GDM1 (cell line): ENCODE data around the gene ENTREP3.
"Not testable (repeated sequence)": the region's sequence is repeated elsewhere in the genome, so short reads cannot be mapped to it uniquely, and the experiment has no call there.

Experiments
- DNase-seq: peaks from one replicate; lab custom pipeline; 2025; lab: John Stamatoyannopoulos, UW

The ENTREP3 gene, protein sequence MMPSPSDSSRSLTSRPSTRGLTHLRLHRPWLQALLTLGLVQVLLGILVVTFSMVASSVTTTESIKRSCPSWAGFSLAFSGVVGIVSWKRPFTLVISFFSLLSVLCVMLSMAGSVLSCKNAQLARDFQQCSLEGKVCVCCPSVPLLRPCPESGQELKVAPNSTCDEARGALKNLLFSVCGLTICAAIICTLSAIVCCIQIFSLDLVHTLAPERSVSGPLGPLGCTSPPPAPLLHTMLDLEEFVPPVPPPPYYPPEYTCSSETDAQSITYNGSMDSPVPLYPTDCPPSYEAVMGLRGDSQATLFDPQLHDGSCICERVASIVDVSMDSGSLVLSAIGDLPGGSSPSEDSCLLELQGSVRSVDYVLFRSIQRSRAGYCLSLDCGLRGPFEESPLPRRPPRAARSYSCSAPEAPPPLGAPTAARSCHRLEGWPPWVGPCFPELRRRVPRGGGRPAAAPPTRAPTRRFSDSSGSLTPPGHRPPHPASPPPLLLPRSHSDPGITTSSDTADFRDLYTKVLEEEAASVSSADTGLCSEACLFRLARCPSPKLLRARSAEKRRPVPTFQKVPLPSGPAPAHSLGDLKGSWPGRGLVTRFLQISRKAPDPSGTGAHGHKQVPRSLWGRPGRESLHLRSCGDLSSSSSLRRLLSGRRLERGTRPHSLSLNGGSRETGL

DNA sequence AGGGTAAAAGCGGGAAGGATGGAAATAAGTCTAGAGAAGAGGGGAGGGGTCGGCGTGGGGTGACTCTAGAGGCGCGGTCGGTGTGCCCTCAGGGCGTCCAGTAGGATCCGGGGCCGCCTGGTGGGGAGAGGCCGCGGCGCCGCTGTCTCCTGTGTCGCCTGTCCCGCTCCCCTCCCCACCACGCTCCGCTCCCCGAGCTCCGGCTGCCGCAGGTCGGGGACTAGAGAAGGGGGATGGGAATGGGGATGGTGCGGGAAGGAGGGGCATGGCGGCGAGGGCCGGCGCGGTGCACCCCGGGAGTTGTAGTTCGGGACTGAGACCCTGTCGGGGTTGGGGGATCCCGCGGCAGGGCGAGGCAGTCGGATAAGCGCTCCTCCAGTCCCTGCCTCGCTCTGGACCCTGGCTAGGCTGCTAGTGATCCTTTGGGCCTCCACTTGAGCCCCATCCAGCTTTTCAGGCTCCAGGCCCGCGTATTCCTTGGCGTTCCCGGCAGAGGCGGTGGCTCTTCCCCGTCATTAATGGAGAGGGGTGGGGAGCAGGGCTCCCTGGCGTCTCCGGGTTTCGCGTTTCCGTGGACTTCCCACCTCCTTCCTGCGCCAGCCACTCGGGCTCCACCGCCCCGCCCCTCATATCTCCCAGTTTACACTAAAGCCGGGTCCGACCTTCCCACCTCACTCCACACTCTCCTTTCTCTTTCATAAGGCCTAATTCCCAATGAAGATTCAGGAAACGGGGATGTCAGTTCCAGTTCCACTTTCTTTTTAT is at the start of gene ENTREP3:
Gene ENTREP3, minus strand, starts transcription at position 241 of the 765 bp plus-strand sequence. CDS start 606 bp downstream, outside the sequence.
- DNase-seq = peak; percentile 66

DNA sequence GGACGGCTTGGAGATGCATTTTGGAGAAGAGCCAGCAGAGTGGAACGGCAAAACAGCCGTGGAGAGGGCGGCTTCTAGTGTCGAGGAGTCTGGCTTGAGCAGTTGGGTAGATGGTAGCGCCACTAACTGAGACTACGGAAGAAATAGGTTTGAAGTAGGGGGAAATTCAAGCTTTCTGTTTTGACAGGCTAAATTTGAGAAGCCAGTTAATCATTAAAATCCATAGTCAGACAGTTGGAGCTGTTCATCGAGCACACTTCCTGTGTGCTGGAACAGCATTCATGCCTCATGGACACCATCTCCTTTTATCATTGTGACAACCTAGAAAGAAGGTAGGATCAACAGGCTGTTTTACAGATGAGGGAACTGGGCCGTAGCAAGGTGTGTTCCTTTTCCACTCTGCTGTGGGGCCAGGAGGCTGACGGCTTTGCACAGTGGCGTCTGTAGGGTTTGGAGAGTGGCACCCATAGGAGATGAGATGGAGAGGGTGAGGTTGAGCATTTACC is 49.3 kb upstream of the ENTREP3 start:
- no peak for DNase-seq

DNA sequence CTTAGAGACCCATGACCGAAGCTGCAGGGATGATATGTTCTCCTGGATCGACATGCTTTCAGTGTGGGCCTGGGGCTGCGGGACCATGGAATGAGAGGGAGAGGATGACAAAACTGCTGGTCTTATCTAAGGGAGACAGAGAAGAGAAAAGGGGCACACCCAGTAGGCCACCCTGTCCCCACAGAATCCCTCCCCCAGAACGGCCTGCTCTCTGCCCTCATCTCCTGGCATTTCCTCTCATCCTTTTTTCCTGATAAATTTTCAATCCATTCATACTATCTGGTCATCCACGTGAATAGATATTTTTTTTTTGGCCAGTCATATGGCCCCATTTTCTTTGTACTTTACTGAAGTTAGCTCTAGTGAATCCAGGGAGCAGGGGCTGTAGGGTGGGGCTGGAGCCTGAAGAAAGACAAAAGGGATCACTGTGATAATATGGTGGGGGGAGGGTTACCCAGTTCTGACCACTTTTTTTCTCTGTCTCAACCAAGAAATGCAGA is 46.1 kb upstream of the ENTREP3 start, which contains the start of gene PKLR:
Gene PKLR, minus strand, starts transcription at position 97 of the 500 bp plus-strand sequence. Its CDS starts 43 bp downstream, at position 54.
- DNase-seq = no peak

DNA sequence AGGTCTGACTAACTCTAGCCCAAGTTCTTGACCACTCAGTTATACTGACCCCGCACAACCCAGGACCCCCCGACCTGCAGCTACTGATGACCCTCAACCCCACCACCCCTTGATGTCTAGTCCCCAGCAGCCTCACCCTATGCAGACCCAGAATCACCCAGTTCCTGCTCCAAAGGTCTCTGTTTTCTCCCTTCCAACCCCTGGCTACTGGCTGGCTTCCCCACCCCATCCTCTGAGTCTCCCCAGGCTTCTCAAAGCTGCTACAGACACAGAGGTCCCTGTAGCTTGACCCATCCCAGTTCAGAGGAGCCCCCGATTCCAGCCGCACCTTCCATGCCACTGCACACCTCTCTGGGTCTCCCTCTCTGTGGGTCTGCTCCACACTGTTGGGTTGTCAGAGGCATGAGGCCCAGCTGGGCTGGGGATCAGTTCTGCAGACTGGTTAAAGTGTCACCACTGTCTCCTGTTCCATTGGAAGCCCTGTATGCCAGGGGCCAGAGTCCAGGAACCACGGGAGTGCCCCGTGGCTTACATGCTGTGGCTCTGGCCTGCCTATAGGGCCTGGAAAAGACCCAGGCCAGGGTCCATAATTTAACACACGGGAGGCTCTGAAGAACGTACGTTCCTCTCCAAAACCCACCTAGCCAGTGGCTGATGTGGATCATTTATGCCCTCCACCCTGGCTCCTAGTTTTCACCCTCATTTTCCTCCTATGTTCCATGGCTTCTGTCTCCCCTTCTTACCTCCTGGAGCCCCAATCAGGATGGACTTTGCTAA is 45.5 kb upstream of the ENTREP3 start:
- no peak for DNase-seq

DNA sequence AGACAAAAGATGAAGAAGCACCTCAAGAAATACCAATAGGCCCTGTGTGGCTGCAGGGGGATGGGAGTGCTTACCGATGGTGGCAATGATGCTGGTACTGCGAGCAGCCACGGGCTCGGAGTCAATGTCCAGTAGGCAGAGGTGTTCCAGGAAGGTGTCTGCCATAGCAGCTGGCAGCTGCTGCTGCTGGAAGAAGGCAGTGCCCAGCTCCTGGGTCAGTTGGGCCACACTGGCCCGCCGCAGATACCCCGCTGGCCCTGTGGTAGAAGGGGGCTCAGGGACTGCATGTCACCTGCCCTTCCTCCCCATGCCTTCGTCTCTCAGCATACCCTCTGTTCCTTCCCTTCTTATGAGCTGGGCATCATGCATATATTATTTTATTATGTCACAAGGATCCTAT is 44.7 kb upstream of the ENTREP3 start:
- DNase-seq = no peak

DNA sequence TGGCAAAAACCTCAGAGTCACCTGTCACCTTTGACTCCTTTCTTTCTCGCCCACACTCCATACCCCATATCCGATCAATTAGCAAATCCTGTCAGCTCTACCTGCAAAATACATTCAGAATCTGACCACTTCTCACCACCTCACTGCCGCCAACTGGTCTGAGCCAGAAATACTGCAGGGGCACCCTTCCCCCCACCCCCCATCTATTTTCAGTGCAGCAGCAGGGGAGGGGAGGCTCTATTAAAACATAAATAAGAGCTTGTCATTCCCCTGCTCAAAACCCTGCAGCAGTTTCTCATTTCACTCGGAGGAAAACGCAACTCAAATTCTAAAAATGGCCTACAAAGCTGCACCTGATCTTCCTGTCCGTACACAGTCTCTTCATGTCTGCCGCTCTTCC is 42.1 kb upstream of the ENTREP3 start:
- no peak for DNase-seq

DNA sequence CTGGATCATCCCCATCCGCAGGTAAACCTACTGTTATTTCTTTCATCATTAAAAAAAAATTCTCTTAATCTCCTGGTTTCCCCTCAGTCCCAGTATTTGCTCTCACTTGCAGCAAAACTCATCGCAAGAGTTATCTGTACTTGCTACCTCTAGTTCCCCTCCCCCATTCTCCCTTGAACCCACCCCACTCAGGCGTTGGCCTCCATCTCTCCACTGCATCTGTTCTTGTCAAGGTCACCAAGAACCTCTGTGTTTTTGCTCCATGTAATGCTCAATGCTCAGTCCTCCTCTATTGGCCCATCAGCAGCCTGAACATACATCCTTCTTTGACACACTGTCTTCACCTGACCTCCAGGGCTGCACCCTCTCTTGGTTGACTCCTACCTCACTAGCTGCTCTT is 41.4 kb upstream of the ENTREP3 start:
- no peak for DNase-seq

DNA sequence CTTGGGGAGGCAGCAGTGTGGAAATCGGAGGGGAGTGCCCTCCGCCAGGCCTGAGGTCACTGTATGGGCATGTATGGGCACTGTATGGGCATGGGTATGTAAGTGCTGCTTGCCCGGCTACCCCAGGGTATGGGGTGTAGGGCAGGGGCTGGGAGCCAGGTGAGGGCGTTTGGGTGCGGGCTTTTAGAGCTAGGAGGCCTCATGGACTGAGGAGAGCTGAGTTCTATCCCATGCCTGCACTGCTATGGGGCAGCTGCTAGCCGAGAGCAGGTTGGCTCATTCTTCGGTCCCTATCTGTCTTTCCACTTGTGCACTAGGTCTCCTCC is 40.6 kb upstream of the ENTREP3 start:
- no peak for DNase-seq

DNA sequence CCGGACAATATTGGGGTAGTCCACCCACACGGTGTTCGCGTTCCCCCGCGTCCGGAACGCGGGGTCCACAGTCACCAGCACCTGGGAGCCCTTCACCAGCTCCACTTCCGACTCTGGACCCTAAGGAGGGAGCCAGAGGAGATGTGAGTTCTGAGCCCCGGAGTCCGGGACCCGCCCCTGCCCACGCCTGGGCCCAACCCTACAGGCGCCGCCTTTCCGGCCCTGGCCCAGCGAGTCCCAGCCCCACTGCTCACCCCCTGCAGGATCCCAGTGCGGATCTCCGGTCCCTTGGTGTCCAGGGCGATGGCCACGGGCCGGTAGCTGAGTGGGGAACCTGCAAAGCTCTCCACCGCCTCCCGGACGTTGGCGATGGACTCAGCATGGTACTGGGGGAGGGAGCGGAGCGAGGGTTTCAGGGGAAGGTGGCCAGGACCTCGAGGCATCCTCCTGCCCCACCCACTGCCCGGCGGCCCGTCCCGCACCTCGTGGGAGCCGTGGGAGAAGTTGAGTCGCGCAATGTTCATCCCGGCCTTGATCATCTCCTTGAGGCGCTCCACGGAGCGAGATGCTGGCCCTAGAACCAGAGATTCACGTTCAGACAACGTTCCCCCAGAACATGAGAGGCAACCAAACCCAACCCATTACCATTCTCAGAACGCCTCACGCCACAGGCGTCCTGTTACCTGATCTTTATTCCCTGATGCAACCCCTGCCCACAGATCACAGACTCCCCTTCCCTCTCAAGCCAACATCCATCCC is 40.1 kb upstream of the ENTREP3 start:
- no peak for DNase-seq

DNA sequence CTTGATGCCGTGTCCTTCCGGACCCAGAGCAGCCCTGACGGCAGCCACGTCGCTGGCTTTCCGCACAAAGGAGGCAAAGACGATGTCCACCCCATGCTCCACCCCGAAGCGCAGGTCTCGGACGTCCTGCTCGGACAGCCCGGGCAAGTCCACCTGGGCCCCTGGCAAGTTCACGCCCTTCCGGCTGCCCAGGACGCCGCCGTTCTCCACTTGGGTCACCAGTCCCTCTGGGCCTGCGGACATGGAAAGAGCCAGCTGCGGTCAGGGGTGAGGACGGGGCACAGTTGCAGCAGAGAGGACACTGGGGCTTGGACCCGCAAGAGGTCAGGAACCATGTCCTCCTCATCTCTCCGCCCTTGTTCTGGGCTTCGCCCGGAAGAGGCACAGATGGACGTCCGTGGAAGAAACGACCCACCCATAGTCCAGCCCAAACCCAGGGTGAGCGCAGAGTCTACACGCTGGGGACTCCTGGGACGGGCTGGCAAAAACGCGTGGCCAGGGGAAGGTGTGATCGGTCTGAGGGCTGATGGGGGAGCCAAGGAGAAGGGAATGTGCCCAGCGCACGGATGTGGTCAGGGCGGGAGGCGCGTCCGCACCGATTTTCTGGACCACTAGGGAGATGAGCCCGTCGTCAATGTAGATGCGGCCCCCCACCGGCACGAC is 39.4 kb upstream of the ENTREP3 start:
- DNase-seq = no peak

DNA sequence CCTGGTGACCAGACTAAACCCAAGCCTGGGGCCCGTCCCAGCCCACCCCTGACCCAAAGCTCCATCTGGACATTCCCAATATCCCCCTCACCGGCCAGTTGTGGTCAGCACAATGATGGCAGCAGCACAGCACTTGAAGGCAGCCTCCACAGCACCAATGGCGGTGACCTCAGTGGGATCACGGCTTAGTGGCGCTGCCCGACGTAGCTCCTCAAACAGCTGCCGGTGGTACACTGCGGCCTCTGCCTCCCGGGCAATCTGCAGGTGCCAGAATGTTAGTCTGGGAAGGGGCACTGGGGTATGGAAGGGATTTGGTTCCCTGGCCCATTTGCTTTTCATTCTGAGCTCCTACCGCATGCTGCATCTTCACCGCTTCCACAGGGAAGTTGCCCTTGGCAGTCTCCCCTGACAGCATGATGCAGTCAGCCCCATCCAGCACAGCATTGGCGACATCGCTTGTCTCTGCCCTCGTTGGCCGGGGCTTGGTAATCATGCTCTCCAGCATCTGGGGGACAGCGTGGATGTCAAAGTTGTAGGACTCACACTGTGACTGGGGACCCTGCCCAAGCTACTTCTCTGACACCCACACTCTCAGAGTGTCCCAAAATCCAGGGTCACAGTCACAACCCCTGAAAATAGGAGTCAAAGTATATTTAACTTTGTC is 37.9 kb upstream of the ENTREP3 start:
- no peak for DNase-seq

DNA sequence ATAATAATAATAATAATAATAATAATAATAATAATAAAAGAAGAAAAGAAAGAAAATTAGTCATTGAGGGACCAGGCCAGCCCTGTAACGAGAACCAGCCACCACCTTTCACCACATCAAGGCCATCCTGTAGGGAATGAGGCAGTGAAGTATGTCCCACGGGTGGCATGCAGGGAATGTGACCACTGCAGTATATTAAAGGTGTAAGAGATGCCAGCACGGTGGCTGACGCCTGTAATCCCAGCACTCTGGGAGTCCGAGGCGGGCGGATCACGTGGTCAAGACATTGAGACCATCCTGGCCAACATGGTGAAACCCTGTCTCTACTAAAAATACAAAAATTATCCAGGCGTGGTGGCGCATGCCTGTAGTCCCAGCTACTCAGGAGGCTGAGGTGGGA is 35.7 kb upstream of the ENTREP3 start:
- DNase-seq = not testable (repeated sequence)

DNA sequence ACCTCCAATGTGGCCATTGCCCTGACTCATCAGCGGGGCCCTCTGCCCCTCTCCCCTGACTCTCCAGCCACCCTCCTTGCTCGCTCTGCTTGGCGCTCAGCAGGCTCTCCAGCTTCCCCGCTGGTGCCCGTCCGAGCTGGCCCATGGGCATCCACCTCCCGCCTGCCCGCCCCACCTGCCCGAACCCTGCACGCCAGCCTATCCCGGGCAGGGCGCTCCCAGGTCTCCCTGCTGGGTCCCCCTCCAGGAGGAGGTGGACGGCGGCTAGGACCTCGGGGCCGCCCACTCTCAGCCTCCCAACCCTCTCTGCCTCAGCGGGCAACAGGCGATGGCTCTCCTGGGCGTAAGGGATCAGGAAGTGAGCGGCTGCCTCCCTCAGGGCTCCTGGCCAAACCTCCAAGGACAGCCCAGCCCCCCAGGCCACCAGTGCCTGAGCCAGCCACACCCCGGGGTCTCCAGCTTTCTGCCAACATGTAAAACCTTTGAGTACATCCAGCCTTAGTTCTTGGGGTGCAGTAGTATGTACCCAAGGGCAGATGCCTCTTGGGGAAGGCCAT is 32.8 kb upstream of the ENTREP3 start:
- no peak for DNase-seq

DNA sequence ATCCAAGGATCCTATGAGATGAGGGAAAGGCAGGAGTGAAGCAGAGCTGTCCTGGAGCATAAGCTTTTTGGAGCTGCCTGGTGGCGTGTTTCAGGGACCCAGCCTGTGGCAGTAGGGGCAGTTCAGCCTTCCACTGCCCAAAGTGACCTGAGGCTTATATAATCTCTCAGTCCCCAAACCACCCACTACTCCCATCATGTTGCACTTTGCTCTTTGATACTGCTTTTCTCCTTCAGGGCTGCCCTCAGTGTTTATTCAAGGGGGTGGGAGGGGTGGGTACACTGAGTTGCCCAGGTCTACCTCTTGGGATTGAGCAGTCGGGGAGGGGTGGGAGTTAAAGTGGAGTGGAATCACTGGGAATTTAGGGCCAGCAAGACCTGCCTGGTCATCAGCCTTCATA is 31.3 kb upstream of the ENTREP3 start:
- no peak for DNase-seq

DNA sequence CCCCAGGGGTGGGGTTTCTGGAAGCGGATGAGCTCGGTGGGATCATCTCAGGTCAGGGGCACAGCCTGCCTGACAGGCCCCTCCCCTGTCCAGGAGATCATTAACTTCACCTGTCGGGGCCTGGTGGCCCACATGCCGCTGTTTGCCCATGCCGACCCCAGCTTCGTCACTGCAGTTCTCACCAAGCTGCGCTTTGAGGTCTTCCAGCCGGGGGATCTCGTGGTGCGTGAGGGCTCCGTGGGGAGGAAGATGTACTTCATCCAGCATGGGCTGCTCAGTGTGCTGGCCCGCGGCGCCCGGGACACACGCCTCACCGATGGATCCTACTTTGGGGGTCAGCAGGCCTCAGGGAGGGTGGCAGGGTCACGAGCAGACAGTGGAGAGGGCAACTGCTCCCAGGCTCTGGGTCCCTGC is 30.4 kb upstream of the ENTREP3 start:
- no peak for DNase-seq

DNA sequence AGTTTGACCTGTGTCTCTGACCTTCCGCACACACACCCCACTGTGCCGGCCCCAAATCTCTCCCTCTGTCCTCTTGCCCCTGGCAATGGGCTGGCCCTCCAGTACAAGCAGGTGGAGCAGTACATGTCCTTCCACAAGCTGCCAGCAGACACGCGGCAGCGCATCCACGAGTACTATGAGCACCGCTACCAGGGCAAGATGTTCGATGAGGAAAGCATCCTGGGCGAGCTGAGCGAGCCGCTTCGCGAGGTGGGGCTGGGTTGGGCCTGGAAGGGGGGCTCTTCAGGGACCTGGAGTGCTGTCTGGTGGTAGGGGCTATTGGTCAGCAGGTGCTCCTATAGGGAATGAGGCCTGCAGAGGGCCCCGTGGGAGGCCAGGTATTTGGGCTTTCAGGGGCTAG is 29.8 kb upstream of the ENTREP3 start:
- no peak for DNase-seq

DNA sequence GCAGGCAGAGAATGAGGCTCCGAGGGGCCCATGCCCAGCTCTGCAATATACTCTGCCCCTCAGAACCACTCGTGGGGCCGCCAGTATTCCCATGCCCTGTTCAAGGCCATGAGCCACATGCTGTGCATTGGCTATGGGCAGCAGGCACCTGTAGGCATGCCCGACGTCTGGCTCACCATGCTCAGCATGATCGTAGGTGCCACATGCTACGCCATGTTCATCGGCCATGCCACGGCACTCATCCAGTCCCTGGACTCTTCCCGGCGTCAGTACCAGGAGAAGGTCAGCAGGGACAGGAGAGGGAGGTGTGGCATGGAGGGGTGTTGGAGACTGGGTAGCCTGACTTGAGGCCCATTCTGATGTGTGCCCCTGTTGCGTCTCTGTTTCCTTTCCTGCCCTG is 29.2 kb upstream of the ENTREP3 start:
- no peak for DNase-seq

DNA sequence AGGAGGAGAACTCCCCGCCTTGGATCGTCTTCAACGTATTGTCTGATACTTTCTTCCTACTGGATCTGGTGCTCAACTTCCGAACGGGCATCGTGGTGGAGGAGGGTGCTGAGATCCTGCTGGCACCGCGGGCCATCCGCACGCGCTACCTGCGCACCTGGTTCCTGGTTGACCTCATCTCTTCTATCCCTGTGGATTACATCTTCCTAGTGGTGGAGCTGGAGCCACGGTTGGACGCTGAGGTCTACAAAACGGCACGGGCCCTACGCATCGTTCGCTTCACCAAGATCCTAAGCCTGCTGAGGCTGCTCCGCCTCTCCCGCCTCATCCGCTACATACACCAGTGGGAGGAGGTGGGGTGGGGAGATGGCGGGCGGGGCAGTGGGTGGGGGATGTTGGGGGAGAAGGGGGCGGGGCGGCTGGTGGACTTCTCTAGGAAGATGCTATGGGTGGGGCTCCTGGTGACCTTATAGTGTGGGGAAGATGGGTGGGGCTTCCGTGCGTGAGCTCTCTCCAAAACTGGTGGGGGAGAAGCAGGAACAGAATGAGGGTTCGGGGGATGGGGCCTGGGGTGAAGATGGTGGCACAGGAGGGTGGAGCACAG is 27.3 kb upstream of the ENTREP3 start:
- no peak for DNase-seq

DNA sequence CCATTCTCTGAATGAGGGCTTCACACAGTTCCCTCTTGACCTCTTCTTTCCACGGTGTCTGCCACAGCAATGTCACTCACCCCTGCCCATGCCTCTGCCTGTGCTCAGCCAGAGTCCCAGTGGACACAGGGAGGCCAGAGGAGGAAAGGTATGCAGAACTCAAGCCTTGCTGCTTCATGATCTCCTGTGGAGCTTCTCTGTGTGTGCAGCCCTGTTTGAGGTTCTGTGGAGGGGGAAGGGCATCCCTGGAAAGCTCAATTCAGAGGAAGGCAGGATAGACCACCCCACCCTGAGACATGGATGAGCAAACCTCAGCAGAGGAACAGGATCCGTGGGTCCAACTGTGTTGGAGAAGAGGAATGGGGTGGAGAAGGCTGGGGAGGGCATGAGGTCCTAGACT is 24.0 kb upstream of the ENTREP3 start:
- DNase-seq = no peak
